Astrocyte of the spinal cord (primary cell): ENCODE data around the gene PUSL1.

Source experiments
- DNase-seq: peaks from one replicate; pipeline ENCODE4 v3.0.0; 2011; ENCODE audit warnings: low read depth, low spot score
- H3K4me3 ChIP-seq: 2 replicates; pipeline ENCODE4 v1.5.1; 2011; ENCODE audit warnings: low read depth, mild to moderate bottlenecking, low read length, moderate library complexity
- CTCF ChIP-seq: IDR thresholded peaks from 2 replicates; pipeline ENCODE4 v1.5.1; 2012; ENCODE audit warnings: low read depth, mild to moderate bottlenecking, low read length, inconsistent platforms
- in situ Hi-C: cut with HindIII; loops from 2 replicates; pipeline ENCODE4 v1.10.0; 2017; ENCODE audit warnings: low sequenced_read_pairs

The PUSL1 gene

GRCh38 chr1:1305300-1306069 lies 2.9 kb upstream of the PUSL1 start:
- DNase-seq: peak; percentile 71
- peak; percentile 7 for TF ChIP-seq CTCF
- peak overlapping the region; percentile 13 for H3K4me3 ChIP-seq
- in situ Hi-C loops: no loop called here

GRCh38 chr1:1306070-1306660 lies 2.2 kb upstream of the PUSL1 start:
- DNase-seq: no peak
- peak; percentile 29 for TF ChIP-seq CTCF
- in situ Hi-C loops: no loop called here
- H3K4me3 ChIP-seq: peak overlapping the region; percentile 69

- no peak for DNase-seq
- TF ChIP-seq CTCF: no peak
- in situ Hi-C loops: no loop called here
- peak overlapping the region; percentile 69 for H3K4me3 ChIP-seq
Measured at GRCh38 chr1:1306661-1307260, 1.6 kb upstream of the PUSL1 start.

- peak overlapping the region; percentile 69 for H3K4me3 ChIP-seq
- TF ChIP-seq CTCF: no peak
- in situ Hi-C loops: no loop called here
- DNase-seq: no peak
Measured at GRCh38 chr1:1307261-1307922, 1.0 kb upstream of the PUSL1 start.

- no peak for DNase-seq
- H3K4me3 ChIP-seq: peak overlapping the region; percentile 53
- no peak for TF ChIP-seq CTCF
- in situ Hi-C loops: no loop called here
Measured at GRCh38 chr1:1308756-1309250, 406 bp downstream of the PUSL1 start.
